ENCODE data around the gene SLBP.
"Not testable (repeated sequence)": the region's sequence is repeated elsewhere in the genome, so short reads cannot be mapped to it uniquely, and the experiment has no call there.

SLBP gene

DNA sequence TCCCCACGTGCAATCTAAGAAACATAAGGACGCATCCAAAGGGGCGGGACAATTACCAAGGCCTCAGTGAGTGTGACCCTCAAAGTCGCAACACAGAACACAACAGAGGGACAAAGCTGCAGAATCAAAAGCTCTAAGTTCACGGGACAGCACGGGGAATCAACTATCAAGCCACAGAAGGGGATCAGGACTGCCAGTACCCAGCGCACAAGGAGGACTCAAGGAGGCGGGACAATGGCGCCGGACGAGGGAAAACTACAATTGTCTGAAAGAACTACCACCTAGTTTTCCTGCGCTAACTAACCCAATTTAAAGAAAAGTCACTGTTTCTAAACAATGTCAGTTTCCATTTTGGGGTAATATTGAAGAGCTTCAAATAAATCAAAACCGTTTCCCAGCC is 29.3 kb downstream of the SLBP start:
- Histone ChIP-seq H3K36me3 (ENCODE audit: insufficient read depth, insufficient read length, low read length) (no peaks in the 10 kb centered on the region), H3K9me3 (ENCODE audit: insufficient read depth, low read length) (no peaks in the 10 kb centered on the region), H3K9ac (ENCODE audit: insufficient read length, low read depth) (peak overlapping the region; percentile 86), H3K4me1 (ENCODE audit: insufficient read depth, insufficient read length) (peaks cover 4% of the 10 kb centered on the region), H3K4me3 (ENCODE audit: insufficient read length, low read depth) (peak overlapping the region; percentile 82), H3K27me3 (ENCODE audit: insufficient read depth, insufficient read length) (peaks cover 13% of the 10 kb centered on the region)
- DNase-seq (ENCODE audit: low read depth, low spot score), result no peak
- no peak for TF ChIP-seq YY1 (IDR thresholded peaks at IDR 0.05; ENCODE audit: insufficient read depth, insufficient read length)

GRCh38 chr4:1678244-1678643 is 33.9 kb downstream of the SLBP start:
- Histone ChIP-seq H3K9ac (ENCODE audit: insufficient read length, low read depth) (no peak overlapping the region), H3K9me3 (ENCODE audit: insufficient read depth, low read length) (no peaks in the 10 kb centered on the region), H3K36me3 (ENCODE audit: insufficient read depth, insufficient read length, low read length) (no peaks in the 10 kb centered on the region), H3K4me1 (ENCODE audit: insufficient read depth, insufficient read length) (peaks cover 8% of the 10 kb centered on the region), H3K4me3 (ENCODE audit: insufficient read length, low read depth) (no peak overlapping the region), H3K27me3 (ENCODE audit: insufficient read depth, insufficient read length) (peaks cover 10% of the 10 kb centered on the region)
- TF ChIP-seq ZNF274 (IDR thresholded peaks at IDR 0.05; ENCODE audit: low read depth, low read length), result no peak
- TF ChIP-seq SUZ12 (IDR thresholded peaks at IDR 0.05; ENCODE audit: extremely low read depth, insufficient read depth, insufficient read length), result no peak
- no peak for TF ChIP-seq YY1 (IDR thresholded peaks at IDR 0.05; ENCODE audit: insufficient read depth, insufficient read length)
- DNase-seq (ENCODE audit: low read depth, low spot score), result no peak

DNA sequence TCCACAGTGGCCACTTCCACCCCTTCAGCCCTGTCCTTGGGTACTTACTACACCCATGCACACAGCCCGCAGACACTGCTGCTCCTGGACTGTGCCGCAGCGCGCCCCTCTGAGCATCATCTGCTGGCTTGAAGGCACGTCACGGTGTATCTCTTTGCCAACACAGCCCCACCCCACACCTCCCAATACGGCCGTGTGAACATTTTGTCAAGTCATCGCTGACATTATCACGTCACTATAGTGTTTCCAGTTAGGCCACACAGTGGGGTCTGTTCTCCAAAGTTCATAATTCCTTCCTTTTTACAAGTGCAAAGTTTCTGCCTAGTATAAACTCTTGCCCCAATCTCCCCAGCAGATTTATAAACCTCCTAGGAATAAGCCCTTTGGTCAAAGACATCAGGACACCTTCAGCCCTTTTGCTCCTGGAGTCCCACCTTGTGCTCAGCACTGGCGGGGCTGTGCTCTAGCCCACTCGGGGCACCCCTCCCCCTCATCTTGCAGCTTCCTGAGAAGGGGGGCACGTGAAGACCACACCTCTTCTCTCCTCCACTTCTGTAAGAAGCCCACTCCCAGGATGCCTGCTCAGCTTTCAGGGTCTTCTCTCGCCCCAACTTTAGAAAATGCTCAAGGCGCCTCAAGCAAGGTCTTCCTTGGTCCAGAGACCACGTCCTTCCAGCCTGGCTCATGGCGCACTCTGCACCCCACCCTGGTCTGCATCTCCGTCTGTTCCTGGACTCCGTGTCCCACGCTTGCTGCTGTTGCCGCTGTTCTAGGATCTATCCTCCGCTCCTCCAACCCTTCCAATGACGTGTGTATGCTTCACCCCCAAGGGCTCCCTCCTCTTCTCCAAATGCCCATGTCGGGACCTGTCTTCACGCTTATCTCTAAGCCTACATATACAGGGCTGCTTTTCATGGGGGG is 35.3 kb downstream of the SLBP start:
- no peaks in the 10 kb centered on the region for H3K36me3 ChIP-seq (ENCODE audit: insufficient read depth, insufficient read length, low read length)
- H3K9me3 ChIP-seq (ENCODE audit: insufficient read depth, low read length), result no peaks in the 10 kb centered on the region
- H3K27me3 ChIP-seq (ENCODE audit: insufficient read depth, insufficient read length), result no peaks in the 10 kb centered on the region
- H3K9ac ChIP-seq (ENCODE audit: insufficient read length, low read depth), result no peak overlapping the region
- DNase-seq (ENCODE audit: low read depth, low spot score), result no peak
- H3K4me1 ChIP-seq (ENCODE audit: insufficient read depth, insufficient read length), result peaks cover 8% of the 10 kb centered on the region
- TF ChIP-seq YY1 (IDR thresholded peaks at IDR 0.05; ENCODE audit: insufficient read depth, insufficient read length), result no peak
- TF ChIP-seq SUZ12 (IDR thresholded peaks at IDR 0.05; ENCODE audit: extremely low read depth, insufficient read depth, insufficient read length), result no peak
- no peak for TF ChIP-seq ZNF274 (IDR thresholded peaks at IDR 0.05; ENCODE audit: low read depth, low read length)
- H3K4me3 ChIP-seq (ENCODE audit: insufficient read length, low read depth), result no peak overlapping the region

GRCh38 chr4:1675802-1676137 is 36.3 kb downstream of the SLBP start:
- Histone ChIP-seq H3K27me3 (ENCODE audit: insufficient read depth, insufficient read length) (no peaks in the 10 kb centered on the region), H3K9me3 (ENCODE audit: insufficient read depth, low read length) (no peaks in the 10 kb centered on the region), H3K4me1 (ENCODE audit: insufficient read depth, insufficient read length) (peaks cover 8% of the 10 kb centered on the region), H3K9ac (ENCODE audit: insufficient read length, low read depth) (no peak overlapping the region), H3K4me3 (ENCODE audit: insufficient read length, low read depth) (no peak overlapping the region), H3K36me3 (ENCODE audit: insufficient read depth, insufficient read length, low read length) (no peaks in the 10 kb centered on the region)
- no peak for DNase-seq (ENCODE audit: low read depth, low spot score)
- no peak for TF ChIP-seq YY1 (IDR thresholded peaks at IDR 0.05; ENCODE audit: insufficient read depth, insufficient read length)
- TF ChIP-seq SUZ12 (IDR thresholded peaks at IDR 0.05; ENCODE audit: extremely low read depth, insufficient read depth, insufficient read length), result no peak
- TF ChIP-seq ZNF274 (IDR thresholded peaks at IDR 0.05; ENCODE audit: low read depth, low read length), result no peak

GRCh38 chr4:1675136-1675801 is 36.9 kb downstream of the SLBP start:
- peaks cover 8% of the 10 kb centered on the region for H3K4me1 ChIP-seq (ENCODE audit: insufficient read depth, insufficient read length)
- H3K9me3 ChIP-seq (ENCODE audit: insufficient read depth, low read length), result no peaks in the 10 kb centered on the region
- DNase-seq (ENCODE audit: low read depth, low spot score), result no peak
- no peak overlapping the region for H3K9ac ChIP-seq (ENCODE audit: insufficient read length, low read depth)
- no peaks in the 10 kb centered on the region for H3K27me3 ChIP-seq (ENCODE audit: insufficient read depth, insufficient read length)
- H3K4me3 ChIP-seq (ENCODE audit: insufficient read length, low read depth), result no peak overlapping the region
- TF ChIP-seq SUZ12 (IDR thresholded peaks at IDR 0.05; ENCODE audit: extremely low read depth, insufficient read depth, insufficient read length), result no peak
- no peak for TF ChIP-seq YY1 (IDR thresholded peaks at IDR 0.05; ENCODE audit: insufficient read depth, insufficient read length)
- no peak for TF ChIP-seq ZNF274 (IDR thresholded peaks at IDR 0.05; ENCODE audit: low read depth, low read length)
- H3K36me3 ChIP-seq (ENCODE audit: insufficient read depth, insufficient read length, low read length), result no peaks in the 10 kb centered on the region

DNA sequence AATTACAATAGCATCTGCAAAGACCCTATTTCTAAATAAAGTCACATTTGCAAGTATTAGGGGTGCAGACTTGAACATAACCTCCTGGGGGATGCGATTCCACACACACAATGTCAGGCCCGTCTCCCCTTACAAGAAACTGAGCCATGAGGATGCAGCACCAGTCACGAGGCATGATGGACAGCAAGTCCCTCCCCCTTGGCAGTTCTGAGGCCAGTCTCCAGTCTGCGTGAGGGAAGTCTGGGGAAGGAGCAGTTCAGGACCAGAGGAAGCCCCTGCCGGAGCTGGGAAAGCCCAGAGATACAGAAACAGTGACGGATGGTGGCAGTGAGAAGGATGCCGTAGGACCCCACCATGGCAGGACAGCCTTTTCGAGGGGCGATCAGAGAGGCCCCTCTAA is 37.4 kb downstream of the SLBP start:
- Histone ChIP-seq H3K36me3 (ENCODE audit: insufficient read depth, insufficient read length, low read length) (no peaks in the 10 kb centered on the region), H3K9ac (ENCODE audit: insufficient read length, low read depth) (no peak overlapping the region), H3K4me3 (ENCODE audit: insufficient read length, low read depth) (no peak overlapping the region), H3K4me1 (ENCODE audit: insufficient read depth, insufficient read length) (peaks cover 8% of the 10 kb centered on the region), H3K9me3 (ENCODE audit: insufficient read depth, low read length) (no peaks in the 10 kb centered on the region), H3K27me3 (ENCODE audit: insufficient read depth, insufficient read length) (no peaks in the 10 kb centered on the region)
- TF ChIP-seq SUZ12 (IDR thresholded peaks at IDR 0.05; ENCODE audit: extremely low read depth, insufficient read depth, insufficient read length) (no peak), ZNF274 (IDR thresholded peaks at IDR 0.05; ENCODE audit: low read depth, low read length) (no peak), YY1 (IDR thresholded peaks at IDR 0.05; ENCODE audit: insufficient read depth, insufficient read length) (no peak)
- DNase-seq (ENCODE audit: low read depth, low spot score), result no peak

- Histone ChIP-seq H3K9ac (ENCODE audit: insufficient read length, low read depth) (no peak overlapping the region), H3K4me1 (ENCODE audit: insufficient read depth, insufficient read length) (peaks cover 9% of the 10 kb centered on the region), H3K4me3 (ENCODE audit: insufficient read length, low read depth) (no peak overlapping the region), H3K9me3 (ENCODE audit: insufficient read depth, low read length) (no peaks in the 10 kb centered on the region), H3K27me3 (ENCODE audit: insufficient read depth, insufficient read length) (no peaks in the 10 kb centered on the region), H3K36me3 (ENCODE audit: insufficient read depth, insufficient read length, low read length) (no peaks in the 10 kb centered on the region)
- DNase-seq (ENCODE audit: low read depth, low spot score), result no peak
- TF ChIP-seq YY1 (IDR thresholded peaks at IDR 0.05; ENCODE audit: insufficient read depth, insufficient read length) (no peak), ZNF274 (IDR thresholded peaks at IDR 0.05; ENCODE audit: low read depth, low read length) (no peak), SUZ12 (IDR thresholded peaks at IDR 0.05; ENCODE audit: extremely low read depth, insufficient read depth, insufficient read length) (no peak)
These were observed 38.4 kb downstream of the SLBP start for GRCh38 chr4:1673671-1674070.

- H3K36me3 ChIP-seq (ENCODE audit: insufficient read depth, insufficient read length, low read length); H3K27me3 ChIP-seq (ENCODE audit: insufficient read depth, insufficient read length); H3K9me3 ChIP-seq (ENCODE audit: insufficient read depth, low read length); H3K4me1 ChIP-seq (ENCODE audit: insufficient read depth, insufficient read length); H3K4me3 ChIP-seq (ENCODE audit: insufficient read length, low read depth); DNase-seq (ENCODE audit: low read depth, low spot score); H3K9ac ChIP-seq (ENCODE audit: insufficient read length, low read depth): not testable (repeated sequence)
These were observed 41.1 kb downstream of the SLBP start for GRCh38 chr4:1671011-1671410.
